ENCODE measurements around the gene FHIP2A. TPM values are rescaled to one million over a fixed set of nuclear protein-coding genes. Genes with fewer than 3 reads are reported as not detected.

The FHIP2A gene, protein sequence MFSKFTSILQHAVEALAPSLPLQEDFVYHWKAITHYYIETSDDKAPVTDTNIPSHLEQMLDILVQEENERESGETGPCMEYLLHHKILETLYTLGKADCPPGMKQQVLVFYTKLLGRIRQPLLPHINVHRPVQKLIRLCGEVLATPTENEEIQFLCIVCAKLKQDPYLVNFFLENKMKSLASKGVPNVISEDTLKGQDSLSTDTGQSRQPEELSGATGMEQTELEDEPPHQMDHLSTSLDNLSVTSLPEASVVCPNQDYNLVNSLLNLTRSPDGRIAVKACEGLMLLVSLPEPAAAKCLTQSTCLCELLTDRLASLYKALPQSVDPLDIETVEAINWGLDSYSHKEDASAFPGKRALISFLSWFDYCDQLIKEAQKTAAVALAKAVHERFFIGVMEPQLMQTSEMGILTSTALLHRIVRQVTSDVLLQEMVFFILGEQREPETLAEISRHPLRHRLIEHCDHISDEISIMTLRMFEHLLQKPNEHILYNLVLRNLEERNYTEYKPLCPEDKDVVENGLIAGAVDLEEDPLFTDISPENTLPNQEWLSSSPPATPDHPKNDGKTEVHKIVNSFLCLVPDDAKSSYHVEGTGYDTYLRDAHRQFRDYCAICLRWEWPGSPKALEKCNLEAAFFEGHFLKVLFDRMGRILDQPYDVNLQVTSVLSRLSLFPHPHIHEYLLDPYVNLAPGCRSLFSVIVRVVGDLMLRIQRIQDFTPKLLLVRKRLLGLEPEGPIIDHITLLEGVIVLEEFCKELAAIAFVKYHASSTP
- 22.8 and 26.2 TPM in 2 replicates for total RNA-seq

GRCh38 chr10:114821293-114821914, at the start of gene FHIP2A:
FHIP2A (plus strand) TSS chr10:114821780; CDS start chr10:114822079, 299 bp downstream.

Other genes starting within 250 kb of the FHIP2A start
- gene ABLIM1, start 163.5 kb upstream of the FHIP2A start, total RNA-seq: 6.7 and 9.0 TPM in 2 replicates
- 9.9 and 15.8 TPM in 2 replicates for gene TRUB1, start 116.4 kb downstream of the FHIP2A start, total RNA-seq